ENCODE measurements around the gene FAM161A.
"Not testable (repeated sequence)": the region's sequence is repeated elsewhere in the genome, so short reads cannot be mapped to it uniquely, and the experiment has no call there.

Gene FAM161A

DNA sequence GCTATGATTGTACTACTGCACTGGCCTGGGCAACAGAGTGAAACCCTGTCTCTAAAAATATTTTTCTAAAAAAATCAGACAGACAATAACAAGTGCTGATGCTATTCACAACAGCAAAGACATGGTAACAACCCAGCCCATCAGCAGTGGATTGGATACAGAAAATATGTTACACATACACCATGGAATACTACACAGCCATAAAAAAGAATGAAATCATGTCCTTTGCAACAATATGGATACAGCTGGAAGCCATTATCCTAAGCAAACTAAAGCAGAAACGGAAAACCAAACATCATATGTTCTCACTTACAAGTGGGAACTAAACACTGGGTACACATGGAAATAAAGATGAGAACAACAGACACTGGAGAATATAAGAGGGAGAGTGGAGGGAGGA, 19.9 kb downstream of the FAM161A start:
- H3K4me1 ChIP-seq (ENCODE audit: control insufficient read depth, insufficient read depth, low read length) = no peaks in the 10 kb centered on the region
- no peak overlapping the region for H3K27ac ChIP-seq (ENCODE audit: low read length)
- H3K9me3 ChIP-seq (ENCODE audit: control insufficient read depth in 2 of 2, low read length in 2 of 2) = no peaks in the 10 kb centered on the region
- H3K27me3 ChIP-seq (ENCODE audit: control insufficient read depth in 1 of 2, insufficient read depth in 2 of 2, low read length in 2 of 2) = no peaks in the 10 kb centered on the region
- no peaks in the 10 kb centered on the region for H3K36me3 ChIP-seq (ENCODE audit: control insufficient read depth in 2 of 2, insufficient read depth in 2 of 2, low read length in 2 of 2)
- H3K4me3 ChIP-seq (ENCODE audit: low read length in 2 of 2) = no peak overlapping the region
- H3K9ac ChIP-seq (ENCODE audit: low read length in 2 of 2) = no peak overlapping the region

DNA sequence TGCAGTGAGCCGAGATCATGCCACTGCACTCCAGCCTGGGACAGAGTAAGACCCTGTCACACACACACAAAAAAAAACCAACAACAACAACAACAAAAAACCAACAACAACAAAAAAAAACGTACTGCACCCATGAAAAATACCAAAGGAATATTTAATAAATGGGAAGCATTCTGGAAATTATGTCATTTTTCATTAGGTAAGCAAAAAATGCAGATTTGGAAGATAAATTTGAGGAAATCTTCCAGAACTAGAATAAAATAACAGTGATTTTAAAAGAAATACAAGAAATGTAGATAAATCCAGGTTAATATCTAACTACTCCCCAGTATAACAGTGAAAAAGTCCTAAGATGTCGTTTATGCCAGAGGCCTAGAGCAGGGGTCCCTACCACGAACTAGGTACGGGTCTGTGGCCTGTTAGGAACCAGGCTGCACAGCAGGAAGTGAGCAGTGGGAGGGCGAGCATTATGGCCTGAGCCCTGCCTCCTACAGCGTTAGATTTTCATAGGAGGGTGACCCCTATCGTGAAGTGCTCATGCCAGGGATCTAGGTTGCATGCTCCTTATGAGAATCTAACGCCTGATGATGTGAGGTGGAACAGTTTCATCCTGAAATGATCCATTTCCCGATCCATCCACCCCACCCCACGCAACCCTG, 21.5 kb downstream of the FAM161A start:
- no peak overlapping the region for H3K4me3 ChIP-seq (ENCODE audit: low read length in 2 of 2)
- no peaks in the 10 kb centered on the region for H3K4me1 ChIP-seq (ENCODE audit: control insufficient read depth, insufficient read depth, low read length)
- no peaks in the 10 kb centered on the region for H3K9me3 ChIP-seq (ENCODE audit: control insufficient read depth in 2 of 2, low read length in 2 of 2)
- no peak overlapping the region for H3K27ac ChIP-seq (ENCODE audit: low read length)
- H3K27me3 ChIP-seq (ENCODE audit: control insufficient read depth in 1 of 2, insufficient read depth in 2 of 2, low read length in 2 of 2) = no peaks in the 10 kb centered on the region
- H3K36me3 ChIP-seq (ENCODE audit: control insufficient read depth in 2 of 2, insufficient read depth in 2 of 2, low read length in 2 of 2) = no peaks in the 10 kb centered on the region
- no peak overlapping the region for H3K9ac ChIP-seq (ENCODE audit: low read length in 2 of 2)

DNA sequence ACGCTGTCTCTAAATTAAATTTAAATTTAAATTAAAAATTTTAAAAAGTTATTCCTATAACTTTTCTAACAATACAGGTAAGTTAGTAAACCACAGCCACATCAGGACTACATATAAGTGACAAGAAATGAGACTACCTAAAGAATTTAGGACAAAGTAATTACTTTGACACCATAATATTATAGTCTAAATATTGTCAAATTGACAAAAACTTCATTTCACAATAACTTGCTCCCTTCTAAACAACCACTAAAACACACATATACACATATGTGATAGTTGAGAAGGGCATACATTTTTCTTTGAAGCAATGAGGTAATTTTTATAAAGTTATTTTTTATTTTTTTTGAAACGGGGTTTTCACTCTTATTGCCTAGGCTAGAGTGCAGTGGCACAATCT, 31.6 kb downstream of the FAM161A start:
- Histone ChIP-seq H3K27me3 (ENCODE audit: control insufficient read depth in 1 of 2, insufficient read depth in 2 of 2, low read length in 2 of 2) (no peaks in the 10 kb centered on the region), H3K36me3 (ENCODE audit: control insufficient read depth in 2 of 2, insufficient read depth in 2 of 2, low read length in 2 of 2) (no peaks in the 10 kb centered on the region), H3K9ac (ENCODE audit: low read length in 2 of 2) (no peak overlapping the region)

DNA sequence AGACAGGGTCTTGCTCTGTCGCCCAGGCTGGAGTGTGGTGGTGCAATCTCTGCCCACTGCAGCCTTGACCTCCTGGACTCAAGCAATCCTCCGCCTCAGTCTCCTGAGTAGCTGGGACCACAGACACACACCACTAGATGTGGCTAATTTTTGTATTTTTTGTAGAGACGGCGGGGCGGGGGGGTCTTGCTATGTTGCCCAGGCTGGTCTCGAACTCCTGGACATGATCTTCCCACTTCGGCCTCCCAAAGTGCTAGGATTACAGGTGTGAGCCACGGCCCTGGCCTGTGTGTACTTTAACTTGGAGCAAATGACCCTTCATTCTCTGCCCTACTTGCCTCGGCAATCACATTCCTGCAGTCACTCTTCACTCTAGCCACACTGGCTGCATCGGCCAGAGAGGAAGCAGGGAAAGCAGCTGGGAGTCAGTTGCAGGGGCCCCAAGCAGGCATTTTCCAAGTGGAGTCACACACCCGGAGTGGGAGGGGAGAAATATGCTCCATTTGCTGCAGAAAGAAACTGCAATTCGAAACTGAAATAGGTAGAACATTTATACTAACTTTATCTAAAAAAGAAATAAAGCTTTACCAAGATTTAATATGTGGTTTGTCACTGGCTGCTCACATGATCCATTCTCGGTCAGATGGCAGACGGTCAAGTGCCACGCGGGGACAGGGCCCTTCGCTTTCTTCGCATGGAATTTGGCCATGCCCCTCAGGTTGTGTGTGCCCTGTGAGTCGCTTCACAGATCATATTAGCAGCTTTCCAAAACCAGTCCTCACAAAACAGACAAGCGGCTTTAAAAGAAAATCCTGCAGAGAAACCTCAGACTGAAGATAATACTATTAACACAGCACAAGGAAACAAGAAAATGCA, 37.1 kb downstream of the FAM161A start:
- Histone ChIP-seq H3K27ac (ENCODE audit: low read length) (no peak overlapping the region), H3K36me3 (ENCODE audit: control insufficient read depth in 2 of 2, insufficient read depth in 2 of 2, low read length in 2 of 2) (no peaks in the 10 kb centered on the region), H3K4me1 (ENCODE audit: control insufficient read depth, insufficient read depth, low read length) (no peaks in the 10 kb centered on the region), H3K27me3 (ENCODE audit: control insufficient read depth in 1 of 2, insufficient read depth in 2 of 2, low read length in 2 of 2) (no peaks in the 10 kb centered on the region), H3K9ac (ENCODE audit: low read length in 2 of 2) (no peak overlapping the region), H3K9me3 (ENCODE audit: control insufficient read depth in 2 of 2, low read length in 2 of 2) (no peaks in the 10 kb centered on the region), H3K4me3 (ENCODE audit: low read length in 2 of 2) (no peak overlapping the region)

More for the DNA sequence above, 31.6 kb downstream of the FAM161A start:
- Histone ChIP-seq H3K4me3 (ENCODE audit: low read length in 2 of 2) (no peak overlapping the region), H3K4me1 (ENCODE audit: control insufficient read depth, insufficient read depth, low read length) (no peaks in the 10 kb centered on the region), H3K9me3 (ENCODE audit: control insufficient read depth in 2 of 2, low read length in 2 of 2) (no peaks in the 10 kb centered on the region), H3K27ac (ENCODE audit: low read length) (no peak overlapping the region)

DNA sequence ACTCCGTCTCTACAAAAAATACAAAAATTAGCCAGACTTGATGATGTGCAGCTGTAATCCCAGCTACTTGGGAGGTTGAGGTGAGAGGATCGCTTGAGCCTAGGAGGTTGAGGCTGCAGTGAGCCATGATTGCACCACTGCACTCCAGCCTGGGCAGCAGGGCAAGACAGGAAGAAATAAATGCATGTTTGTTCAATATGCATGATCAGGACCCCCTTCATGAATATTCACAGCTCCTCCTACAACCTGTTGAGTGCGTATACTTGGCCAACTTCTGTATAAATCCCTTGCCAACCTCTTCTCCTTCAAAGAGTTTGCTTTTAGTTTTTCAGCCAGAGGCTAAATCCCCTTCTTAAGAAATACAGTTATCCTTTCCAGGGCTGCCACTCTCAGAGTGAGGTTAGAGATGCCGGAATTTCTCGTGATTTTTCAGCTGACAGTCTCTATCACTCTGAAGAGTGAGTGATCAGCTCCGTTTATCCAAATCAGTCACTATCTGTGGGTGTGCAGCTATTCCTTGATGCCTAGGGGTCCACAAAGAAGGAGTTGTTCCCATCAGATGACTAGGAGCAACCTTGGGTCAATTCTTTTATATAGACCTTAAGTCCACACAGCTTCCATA, 39.2 kb downstream of the FAM161A start:
- no peaks in the 10 kb centered on the region for H3K4me1 ChIP-seq (ENCODE audit: control insufficient read depth, insufficient read depth, low read length)
- no peak overlapping the region for H3K9ac ChIP-seq (ENCODE audit: low read length in 2 of 2)
- no peaks in the 10 kb centered on the region for H3K27me3 ChIP-seq (ENCODE audit: control insufficient read depth in 1 of 2, insufficient read depth in 2 of 2, low read length in 2 of 2)

DNA sequence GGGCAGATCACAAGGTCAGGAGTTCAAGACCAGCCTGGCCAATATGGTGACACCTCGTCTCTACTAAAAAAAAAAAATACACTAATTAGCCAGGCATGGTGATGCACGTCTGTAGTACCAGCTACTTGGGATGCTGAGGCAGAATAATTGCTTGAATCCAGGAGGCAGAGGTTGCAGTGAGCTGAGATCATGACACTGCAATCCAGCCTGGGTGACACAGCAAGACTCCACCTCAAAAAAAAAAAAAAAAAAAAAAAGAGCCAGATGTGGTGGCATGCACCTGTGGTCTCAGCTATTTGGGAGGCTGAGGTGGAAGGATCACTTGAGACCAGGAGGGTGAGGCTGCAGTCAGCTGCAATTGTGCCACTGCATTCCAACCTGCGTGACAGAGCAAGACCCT, 40.5 kb downstream of the FAM161A start:
- H3K36me3 ChIP-seq (ENCODE audit: control insufficient read depth in 2 of 2, insufficient read depth in 2 of 2, low read length in 2 of 2); H3K9me3 ChIP-seq (ENCODE audit: control insufficient read depth in 2 of 2, low read length in 2 of 2); H3K4me1 ChIP-seq (ENCODE audit: control insufficient read depth, insufficient read depth, low read length); H3K27ac ChIP-seq (ENCODE audit: low read length); H3K9ac ChIP-seq (ENCODE audit: low read length in 2 of 2); H3K27me3 ChIP-seq (ENCODE audit: control insufficient read depth in 1 of 2, insufficient read depth in 2 of 2, low read length in 2 of 2); H3K4me3 ChIP-seq (ENCODE audit: low read length in 2 of 2): not testable (repeated sequence)

More for the DNA sequence above, 39.2 kb downstream of the FAM161A start:
- no peaks in the 10 kb centered on the region for H3K9me3 ChIP-seq (ENCODE audit: control insufficient read depth in 2 of 2, low read length in 2 of 2)
- H3K4me3 ChIP-seq (ENCODE audit: low read length in 2 of 2) = no peak overlapping the region
- no peak overlapping the region for H3K27ac ChIP-seq (ENCODE audit: low read length)
- no peaks in the 10 kb centered on the region for H3K36me3 ChIP-seq (ENCODE audit: control insufficient read depth in 2 of 2, insufficient read depth in 2 of 2, low read length in 2 of 2)

DNA sequence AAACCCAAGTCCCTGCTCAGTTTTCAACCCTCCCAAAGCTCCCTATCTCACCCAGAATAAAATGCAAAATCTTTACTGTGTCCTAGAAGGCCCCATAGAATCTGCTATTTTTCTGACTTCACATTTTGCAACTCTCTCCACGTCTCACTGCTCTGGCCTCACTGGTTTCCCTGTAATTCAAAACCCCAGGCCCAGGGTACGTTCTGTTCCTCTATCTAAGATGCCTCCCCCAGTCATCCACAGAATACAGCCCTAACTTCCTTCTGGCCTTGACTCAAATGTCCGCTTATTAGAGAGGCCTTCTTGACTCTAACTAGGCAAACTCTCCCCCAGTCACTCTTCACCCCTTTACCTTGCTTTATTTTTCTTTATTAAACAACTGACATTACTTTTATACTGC, 42.0 kb downstream of the FAM161A start:
- Histone ChIP-seq H3K9ac (ENCODE audit: low read length in 2 of 2) (no peak overlapping the region), H3K4me1 (ENCODE audit: control insufficient read depth, insufficient read depth, low read length) (no peaks in the 10 kb centered on the region), H3K4me3 (ENCODE audit: low read length in 2 of 2) (no peak overlapping the region), H3K27me3 (ENCODE audit: control insufficient read depth in 1 of 2, insufficient read depth in 2 of 2, low read length in 2 of 2) (no peaks in the 10 kb centered on the region), H3K9me3 (ENCODE audit: control insufficient read depth in 2 of 2, low read length in 2 of 2) (no peaks in the 10 kb centered on the region), H3K36me3 (ENCODE audit: control insufficient read depth in 2 of 2, insufficient read depth in 2 of 2, low read length in 2 of 2) (no peaks in the 10 kb centered on the region), H3K27ac (ENCODE audit: low read length) (no peak overlapping the region)

DNA sequence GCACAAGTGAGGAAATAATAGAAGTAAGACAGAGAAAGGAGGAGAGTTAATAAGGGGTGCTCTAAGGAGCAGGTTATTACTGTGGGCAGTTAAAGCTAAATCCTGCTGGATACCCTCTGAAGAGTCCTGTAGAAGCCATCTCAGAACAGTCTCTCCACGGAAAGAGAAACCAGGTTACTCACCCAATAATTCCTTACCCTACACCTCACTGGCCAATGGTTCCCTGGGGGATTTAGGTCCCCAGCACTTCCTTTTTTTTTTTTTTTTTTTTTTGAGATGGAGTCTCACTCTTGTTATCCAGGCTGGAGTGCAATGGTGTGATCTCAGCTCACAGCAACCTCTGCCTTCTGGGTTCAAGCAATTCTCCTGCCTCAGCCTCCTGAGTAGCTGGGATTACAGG, 43.7 kb downstream of the FAM161A start:
- not testable (repeated sequence) for H3K27me3 ChIP-seq (ENCODE audit: control insufficient read depth in 1 of 2, insufficient read depth in 2 of 2, low read length in 2 of 2); H3K9me3 ChIP-seq (ENCODE audit: control insufficient read depth in 2 of 2, low read length in 2 of 2); H3K36me3 ChIP-seq (ENCODE audit: control insufficient read depth in 2 of 2, insufficient read depth in 2 of 2, low read length in 2 of 2); H3K27ac ChIP-seq (ENCODE audit: low read length); H3K4me3 ChIP-seq (ENCODE audit: low read length in 2 of 2); H3K4me1 ChIP-seq (ENCODE audit: control insufficient read depth, insufficient read depth, low read length); H3K9ac ChIP-seq (ENCODE audit: low read length in 2 of 2)

DNA sequence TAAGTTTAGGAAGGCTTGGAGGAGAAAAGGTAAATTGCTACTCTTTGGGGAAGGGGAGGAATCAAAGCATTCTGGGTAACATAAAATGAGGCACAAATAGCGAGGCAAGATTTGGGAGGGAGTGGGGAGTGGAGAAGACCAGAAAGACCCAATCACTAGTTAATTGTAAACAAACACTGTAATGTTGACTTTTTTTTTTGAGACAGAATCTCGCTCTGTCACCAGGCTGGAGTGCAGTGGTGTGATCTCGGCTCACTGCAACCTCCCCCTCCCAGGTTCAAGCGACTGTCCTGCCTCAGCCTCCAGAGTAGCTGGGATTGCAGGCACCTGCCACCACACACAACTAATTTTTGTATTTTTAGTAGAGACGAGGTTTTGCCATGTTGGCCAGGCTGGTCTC, 45.2 kb downstream of the FAM161A start:
- not testable (repeated sequence) for H3K4me1 ChIP-seq (ENCODE audit: control insufficient read depth, insufficient read depth, low read length); H3K36me3 ChIP-seq (ENCODE audit: control insufficient read depth in 2 of 2, insufficient read depth in 2 of 2, low read length in 2 of 2); H3K27me3 ChIP-seq (ENCODE audit: control insufficient read depth in 1 of 2, insufficient read depth in 2 of 2, low read length in 2 of 2); H3K27ac ChIP-seq (ENCODE audit: low read length); H3K9me3 ChIP-seq (ENCODE audit: control insufficient read depth in 2 of 2, low read length in 2 of 2); H3K4me3 ChIP-seq (ENCODE audit: low read length in 2 of 2); H3K9ac ChIP-seq (ENCODE audit: low read length in 2 of 2)

DNA sequence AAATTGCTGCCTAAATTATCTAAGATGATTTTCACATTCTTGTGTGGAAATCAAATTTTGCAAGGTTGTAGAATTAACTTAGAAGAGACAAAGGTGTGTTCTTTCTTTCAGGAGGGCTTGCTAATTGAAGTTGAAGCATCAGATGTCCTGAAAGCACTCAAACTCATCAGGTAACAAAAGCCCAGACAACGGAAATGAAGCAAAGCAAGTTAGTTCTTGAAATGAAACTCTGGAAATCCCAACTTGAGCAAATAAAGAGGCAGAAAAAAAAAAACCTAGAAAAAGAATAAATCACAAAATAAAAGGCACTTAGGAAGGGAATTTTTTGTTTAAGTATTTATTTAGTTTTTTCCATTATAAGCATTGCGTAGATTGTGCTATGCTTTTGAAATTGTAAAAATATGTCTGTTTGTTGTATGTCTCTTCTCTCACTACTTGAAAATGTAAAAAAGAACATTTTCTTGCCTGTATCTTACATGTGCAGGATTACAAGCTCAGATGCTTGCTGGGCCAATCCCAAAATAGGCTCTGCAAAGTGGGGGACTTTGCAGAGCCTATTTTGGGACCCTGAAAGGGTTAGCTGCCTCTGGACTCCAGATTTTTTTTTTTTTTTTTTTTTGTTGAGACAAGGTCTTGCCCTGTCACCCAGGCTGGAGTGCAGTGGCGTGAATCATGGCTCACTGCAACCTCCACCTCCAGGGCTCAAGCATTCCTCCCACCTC, 46.7 kb downstream of the FAM161A start:
- Histone ChIP-seq H3K9ac (ENCODE audit: low read length in 2 of 2) (no peak overlapping the region), H3K27me3 (ENCODE audit: control insufficient read depth in 1 of 2, insufficient read depth in 2 of 2, low read length in 2 of 2) (no peaks in the 10 kb centered on the region), H3K9me3 (ENCODE audit: control insufficient read depth in 2 of 2, low read length in 2 of 2) (no peaks in the 10 kb centered on the region), H3K4me1 (ENCODE audit: control insufficient read depth, insufficient read depth, low read length) (no peaks in the 10 kb centered on the region), H3K36me3 (ENCODE audit: control insufficient read depth in 2 of 2, insufficient read depth in 2 of 2, low read length in 2 of 2) (no peaks in the 10 kb centered on the region), H3K27ac (ENCODE audit: low read length) (no peak overlapping the region), H3K4me3 (ENCODE audit: low read length in 2 of 2) (no peak overlapping the region)

Measured in stomach smooth muscle (tissue), 2 donors.